NCI-H146 treated with DMSO at 0.1 percent for 48 hours (cell line): ENCODE data around the gene RRAS2.

Experiments used
- DNase-seq: peaks from one replicate; lab custom pipeline; 2025; ENCODE audit not compliant: unreplicated experiment; lab: John Stamatoyannopoulos, UW

The RRAS2 gene

DNA sequence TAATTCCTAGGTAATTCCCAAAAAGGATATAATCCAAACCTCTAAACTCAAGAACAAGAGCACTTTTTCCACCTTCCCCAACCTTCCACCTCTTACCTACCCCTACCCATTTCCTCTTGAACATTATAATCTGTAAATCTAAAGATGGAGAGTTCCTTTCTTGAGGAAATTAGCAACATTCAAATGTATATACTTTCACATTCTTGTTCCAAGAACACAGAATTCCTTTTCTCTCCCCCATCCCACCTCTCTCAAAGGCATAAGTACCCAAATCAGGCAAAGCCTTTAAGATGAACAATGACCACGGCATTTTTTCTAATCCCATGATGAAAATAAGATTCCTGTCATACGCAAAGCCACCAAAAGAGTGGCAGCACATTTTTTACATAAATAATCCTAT lies 18.3 kb downstream of the RRAS2 start:
- no peak for DNase-seq

DNA sequence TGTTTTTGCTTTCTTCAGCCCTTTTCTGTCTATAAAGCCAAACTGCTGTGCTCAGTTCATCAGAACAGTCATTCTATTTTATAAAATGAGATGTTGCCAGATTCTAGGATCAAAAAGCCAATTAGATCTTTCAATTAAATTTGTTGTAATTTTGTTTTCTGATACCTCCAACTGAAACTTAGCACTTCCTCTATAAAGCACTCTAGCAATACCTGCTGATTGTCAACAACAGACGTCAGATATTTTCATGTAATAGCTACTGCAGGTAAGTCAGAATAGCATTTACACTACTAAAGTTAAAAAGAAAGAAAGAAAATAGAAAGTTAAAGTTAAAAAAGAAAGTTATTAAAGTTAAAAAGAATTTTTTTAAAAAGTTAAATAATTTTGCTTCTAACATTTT lies 19.6 kb downstream of the RRAS2 start:
- DNase-seq: no peak

DNA sequence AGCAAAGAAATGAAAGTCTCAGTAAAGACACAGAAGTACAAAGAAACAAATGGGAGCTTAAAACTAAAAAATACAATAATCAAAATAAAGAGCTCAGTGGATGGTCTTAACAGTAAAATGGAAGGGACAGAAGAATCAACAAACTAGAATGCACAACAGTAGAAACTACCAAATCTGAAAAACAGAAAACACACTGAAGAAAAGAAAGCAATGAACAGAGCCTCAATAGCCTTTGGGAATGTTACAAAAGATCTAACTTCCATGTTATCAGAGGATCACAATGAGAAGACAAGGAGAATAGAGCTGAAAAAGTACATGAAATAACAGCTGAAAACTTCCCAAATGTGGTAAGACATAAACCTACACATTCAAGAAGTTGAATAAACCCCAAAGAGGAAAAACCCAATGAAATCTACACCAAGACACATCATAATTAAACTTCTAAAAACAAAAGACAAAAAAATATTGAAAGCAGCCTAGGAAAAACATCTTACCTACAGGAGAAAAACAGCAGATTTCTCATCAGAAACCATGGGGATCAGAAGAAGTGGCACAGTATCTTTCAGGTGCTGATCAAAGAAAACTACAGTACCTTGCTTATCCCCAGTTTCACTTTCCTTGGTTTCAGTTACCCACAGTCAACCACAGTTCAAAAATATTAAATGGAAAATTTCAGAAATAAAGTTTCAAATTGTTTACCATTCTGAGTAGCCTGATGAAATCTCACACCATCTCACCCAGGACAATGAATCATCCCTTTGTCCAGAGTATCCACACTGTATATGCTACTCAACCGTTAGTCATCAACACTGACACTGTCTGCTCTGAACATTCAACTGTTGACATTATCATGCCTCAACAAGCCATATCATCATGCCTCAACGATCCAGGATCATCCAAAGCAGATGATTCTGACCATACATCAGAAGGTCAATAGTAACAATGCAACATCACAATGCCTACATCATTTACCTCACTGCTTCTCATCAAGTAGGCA lies 22.2 kb downstream of the RRAS2 start:
- DNase-seq: no peak

DNA sequence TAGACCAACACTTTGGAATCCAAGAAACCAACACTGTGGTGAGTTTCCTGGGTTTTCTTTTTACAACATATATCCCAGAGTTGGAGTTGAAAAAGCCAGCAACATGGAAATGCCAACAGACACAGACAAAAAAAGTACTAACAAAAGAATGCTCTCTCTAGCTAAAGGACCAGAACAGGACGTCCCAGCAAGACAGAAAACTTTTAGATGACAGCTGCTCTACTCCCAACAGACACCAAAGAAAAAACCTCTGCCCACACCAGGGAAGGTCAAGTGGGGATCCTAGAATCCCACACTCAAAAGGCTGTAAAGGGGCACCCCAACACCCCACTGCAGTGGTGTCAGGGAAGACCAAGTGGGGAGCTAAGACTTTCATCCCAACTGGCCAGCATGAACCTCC lies 23.3 kb downstream of the RRAS2 start:
- no peak for DNase-seq

DNA sequence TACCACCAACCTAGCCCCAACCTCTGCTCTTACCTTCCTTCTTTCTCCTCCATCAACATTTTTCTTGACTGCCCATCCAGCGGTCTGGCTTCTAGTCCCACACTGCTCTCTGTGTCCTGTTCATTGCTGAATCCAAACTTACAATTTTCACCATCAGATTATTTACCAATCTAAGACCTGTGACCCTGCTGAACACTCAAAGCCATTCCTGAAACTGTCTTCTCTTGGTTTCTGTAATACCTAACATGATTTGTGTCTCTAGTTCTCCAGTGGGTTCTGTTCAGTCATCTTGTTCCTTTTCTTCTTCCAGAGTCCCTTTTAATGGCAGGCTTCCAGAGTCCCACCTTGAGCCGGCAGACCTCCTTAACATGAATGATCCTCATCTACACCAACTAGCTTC lies 24.1 kb downstream of the RRAS2 start:
- DNase-seq: no peak

DNA sequence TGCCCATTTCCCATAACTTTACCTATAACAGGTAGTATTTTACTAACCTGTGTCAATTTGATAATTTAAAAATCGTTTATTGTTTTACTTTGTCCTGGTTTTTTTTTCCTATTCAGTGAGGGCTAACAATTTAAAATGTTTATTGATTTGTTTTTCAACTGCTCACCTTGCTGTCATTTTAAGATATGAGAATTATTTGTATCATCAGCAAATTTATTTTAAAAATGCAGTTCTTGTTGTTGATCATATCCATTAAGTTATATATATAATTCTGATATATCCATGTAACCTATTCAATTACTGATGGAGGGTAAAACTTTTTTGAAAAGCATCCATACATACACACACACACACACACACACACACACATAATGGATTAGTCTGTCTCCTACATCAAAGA lies 24.8 kb downstream of the RRAS2 start:
- DNase-seq: no peak

DNA sequence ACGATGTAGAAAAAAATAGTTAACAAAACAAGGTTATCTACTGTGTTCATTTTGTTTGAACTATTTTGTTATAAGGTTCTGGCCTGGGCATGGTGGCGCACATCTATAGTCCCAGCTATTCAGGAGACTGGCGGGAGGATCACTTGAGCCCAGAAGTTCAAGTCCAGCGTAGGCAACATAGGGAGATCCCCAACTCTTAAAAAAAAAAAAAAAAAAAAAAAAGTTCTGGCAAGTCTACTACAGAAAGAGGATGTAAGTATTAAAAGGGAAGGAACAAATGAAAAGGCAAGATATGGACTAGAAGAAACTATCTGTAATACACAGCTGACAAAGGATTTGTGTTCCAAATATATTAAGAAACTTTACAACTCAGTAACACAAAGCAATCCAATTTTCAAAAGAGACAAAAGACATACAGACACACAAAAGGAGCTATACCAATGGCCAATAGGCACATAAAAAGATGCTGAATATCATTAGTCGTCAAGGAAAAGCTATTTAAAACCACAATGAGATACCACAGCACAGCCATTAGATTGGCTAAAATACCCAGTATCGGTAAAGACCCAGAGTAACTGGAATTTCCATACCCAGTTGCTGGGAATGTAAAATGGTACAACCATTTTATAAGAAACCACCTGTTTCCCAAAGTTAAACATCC lies 27.4 kb downstream of the RRAS2 start:
- no peak for DNase-seq

DNA sequence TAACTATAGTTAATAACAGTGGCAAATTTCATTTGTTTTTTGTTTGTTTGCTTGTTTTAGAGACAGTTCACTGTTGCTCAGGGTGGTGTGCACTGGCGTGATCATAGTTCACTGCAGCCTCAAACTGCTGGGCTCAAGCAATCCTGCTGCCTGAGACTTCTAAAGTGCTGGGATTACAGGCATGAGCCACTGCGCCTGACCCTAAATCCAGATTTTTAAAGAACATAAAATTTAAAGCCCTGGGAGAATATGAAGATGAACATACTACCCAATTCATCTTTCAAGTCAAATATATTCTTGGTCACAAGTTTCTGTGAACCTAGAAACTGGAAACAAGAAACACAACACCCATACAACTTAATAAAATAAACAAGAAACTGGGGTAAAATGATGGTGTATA lies 28.1 kb downstream of the RRAS2 start:
- no peak for DNase-seq

DNA sequence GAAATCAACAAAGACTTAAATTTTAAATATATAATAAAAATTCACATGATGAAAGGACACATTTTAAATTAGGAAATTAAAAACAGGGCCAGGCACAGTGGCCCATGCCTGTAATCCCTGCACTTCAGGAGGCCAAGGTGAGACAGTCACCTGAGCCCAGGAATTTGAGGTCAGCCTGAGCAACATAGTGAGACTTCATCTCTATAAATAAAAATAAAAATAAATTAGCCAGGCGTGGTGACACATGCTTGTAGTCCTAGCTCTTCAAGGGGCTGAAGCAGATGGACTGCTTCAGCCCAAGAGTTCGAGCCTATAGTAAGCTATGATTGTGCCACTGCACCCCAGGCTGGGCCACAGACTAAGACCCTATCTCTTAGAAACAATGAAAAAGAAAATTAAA lies 29.3 kb downstream of the RRAS2 start:
- DNase-seq: no peak

DNA sequence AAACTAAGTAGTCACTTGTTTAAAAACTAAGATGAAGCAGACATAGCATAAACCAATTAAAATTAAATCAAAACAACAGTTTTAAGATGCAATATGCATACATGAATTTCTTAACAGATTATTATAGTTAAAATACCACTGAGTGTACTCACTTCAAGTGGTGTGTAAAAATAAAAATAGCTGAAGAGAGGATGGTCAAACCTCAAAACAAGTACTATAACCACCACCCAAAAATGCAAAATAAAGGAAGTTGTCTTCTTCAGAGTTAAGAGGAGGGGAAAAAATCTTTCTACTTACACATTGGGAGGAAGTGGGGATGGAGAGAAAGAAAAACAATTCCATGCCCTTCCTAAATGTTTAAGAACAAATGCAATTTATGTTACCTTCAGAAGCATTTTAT lies 31.9 kb downstream of the RRAS2 start:
- no peak for DNase-seq

DNA sequence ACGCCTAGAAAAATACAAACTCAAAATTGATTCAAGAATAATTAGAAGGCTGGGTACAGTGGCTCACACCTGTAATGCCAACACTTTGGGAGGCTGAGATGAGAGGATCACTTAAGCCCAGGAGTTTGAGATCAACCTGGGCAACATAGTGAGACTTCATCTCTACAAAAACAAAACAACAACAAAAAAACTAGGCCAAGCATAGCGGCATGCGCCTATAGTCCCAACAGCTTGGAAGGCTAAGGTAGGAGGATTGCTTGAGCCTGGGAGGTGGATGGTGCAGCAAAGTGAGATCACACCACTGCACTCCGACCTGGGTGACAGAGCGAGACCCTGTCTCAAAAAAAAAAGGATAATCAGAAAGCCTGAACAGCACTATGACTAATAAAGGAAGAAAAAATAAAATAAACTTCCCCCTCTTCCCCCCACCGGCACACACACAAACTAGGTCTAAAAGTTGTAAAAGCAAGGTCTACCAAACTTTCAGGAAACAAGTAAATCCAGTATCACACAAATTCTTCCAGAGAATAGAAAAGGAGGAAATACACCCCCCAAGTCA lies 35.8 kb downstream of the RRAS2 start:
- no peak for DNase-seq

DNA sequence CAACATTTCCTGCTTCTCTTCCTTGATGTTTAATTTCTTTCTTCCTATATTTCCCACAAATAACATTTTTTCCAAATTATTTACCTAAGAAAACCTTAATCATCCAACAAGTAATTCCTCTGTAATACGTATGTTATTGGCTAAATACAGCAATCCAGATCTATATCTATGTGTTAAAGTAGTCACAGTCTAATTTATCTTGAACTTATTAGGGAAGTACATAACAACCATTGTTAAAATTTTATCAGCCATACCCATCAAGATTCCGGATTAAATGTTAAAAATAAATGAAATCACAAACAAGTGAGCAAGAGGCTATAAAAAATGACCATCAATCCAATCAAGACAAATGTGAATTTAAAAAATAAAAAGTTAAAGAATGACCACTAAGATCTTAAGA lies 36.5 kb downstream of the RRAS2 start:
- DNase-seq: no peak

DNA sequence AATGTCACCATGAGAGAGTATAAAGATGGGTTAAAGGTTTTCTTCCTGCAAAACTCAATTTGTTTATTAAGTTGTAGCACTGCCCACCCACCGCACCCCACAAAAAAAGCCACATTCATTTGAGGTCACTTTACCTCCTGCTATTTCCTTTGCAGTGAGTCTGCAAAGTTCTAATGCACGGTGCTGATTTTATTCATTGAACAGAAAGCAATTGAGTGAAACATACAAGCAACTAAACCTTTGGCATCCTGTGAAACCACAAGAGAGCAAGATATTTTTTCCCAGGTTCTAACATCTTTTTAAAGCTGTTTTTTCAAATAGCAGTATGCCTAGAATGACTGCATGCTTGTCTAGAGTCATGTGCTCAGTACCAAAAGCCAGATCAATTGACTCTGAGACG lies 39.0 kb downstream of the RRAS2 start:
- DNase-seq: no peak

DNA sequence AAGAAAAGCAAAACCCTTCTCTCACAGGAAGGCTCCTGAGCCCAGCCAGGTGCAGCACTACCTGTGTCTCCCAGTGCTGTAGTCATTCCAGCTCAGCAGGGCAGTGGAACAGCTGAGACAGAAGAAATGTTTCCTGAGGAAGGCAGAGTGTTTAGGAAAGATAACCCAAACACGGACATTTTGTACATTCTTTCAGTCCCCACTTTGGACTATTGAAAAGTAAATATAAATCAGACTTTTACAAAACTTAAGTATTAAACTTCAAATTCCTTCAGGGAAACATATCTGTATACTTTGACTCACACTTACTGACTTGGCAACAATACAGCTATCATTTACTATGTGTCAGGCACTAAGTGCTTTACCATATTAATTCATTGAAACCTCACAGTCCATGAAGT lies 40.4 kb downstream of the RRAS2 start:
- no peak for DNase-seq

DNA sequence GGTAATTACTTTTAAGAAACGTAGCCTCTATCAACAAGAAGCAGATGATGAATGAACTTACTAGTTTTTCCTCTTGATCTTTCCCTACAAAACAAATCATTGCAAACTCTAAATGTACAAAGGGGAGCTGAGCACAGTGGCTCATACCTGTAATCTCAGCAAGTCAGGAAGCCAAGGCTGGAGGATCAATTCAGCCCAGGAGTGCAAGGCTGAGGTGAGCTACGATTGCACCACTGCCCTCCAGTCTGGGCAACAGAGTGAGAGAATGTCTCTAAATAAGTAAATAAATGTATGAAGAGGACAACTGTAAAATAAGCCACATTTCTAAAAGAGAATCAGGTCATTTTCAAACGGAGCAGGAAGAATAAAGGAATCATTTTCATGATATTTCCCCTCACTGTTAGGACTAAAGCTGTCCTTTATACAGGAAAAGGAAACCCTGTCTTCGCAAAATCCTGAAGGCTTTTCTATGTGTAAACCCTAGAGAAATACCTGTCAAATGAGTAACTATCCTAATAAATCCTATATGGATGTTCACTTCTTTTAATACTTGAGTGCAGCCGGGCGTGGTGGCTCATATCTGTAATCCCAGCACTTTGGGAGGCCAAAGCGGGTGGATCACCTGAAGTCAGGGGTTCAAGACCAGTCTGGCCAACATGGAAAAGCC lies 41.2 kb downstream of the RRAS2 start:
- DNase-seq: no peak

DNA sequence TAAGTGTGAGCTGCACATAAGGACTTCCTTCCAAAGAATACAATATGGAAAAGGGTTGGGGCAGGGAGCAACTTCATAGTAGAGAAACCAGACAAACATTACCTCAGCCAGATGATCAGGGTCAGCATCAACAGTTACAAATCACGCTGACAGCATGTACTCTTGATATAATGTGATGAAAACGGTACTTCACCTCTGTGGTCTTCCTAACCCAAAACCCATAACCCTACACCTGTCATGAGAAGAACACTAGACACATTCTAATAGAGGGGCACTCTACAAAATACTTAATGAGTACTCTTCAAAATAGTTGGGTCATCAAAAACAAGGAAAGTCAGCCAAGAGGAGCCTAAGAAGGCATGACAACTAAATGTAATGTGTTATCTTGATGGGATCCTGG lies 43.9 kb downstream of the RRAS2 start:
- DNase-seq: no peak

DNA sequence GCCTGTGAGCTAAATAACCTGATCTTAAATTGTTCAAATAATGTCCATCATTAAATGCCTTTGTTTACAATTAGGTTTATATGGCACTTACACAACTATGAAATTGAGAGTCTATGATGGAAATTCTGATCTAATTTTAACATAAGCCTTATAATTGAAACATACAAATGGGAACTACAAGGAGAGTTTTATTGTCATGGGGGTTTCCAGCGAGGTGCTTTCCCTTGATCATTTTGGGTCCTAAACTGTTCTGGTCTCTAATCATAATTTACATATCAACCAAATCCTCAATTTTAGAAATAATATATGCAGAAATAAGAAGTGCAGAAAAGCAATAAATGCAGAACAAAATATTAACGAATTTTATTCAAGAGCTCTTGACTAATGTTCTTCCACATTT lies 44.9 kb downstream of the RRAS2 start:
- no peak for DNase-seq

DNA sequence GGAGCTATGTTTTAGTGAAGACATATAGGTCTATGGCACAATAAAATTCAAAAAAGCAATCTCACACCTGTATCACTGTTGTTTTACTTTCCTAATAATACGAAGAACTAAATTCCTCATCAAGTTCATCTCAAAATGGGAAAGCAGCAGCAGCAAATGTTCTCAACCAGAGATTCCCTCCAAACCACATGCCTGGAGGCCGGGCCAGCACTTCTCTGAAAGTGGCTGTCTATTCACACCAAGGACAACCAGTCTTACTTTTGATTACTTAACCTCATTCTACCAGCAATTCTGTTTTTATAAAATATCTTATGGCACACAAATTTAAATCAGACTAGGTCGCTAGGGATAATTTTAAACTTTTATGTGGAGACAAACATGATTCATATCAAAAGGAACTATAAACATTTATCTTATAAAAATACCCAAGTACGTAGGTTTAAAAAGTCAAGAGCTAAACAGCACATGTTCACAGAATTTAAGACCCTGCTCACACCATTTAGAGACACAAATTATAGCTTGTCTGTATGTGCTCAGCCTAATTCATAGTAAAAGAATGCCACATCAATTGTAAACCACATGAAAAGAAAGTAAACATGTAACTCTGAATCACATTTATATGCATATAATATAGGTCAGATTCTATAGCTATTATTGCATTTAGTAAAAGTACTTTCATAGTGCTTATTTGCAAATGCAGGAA lies 46.1 kb downstream of the RRAS2 start:
- DNase-seq: no peak

DNA sequence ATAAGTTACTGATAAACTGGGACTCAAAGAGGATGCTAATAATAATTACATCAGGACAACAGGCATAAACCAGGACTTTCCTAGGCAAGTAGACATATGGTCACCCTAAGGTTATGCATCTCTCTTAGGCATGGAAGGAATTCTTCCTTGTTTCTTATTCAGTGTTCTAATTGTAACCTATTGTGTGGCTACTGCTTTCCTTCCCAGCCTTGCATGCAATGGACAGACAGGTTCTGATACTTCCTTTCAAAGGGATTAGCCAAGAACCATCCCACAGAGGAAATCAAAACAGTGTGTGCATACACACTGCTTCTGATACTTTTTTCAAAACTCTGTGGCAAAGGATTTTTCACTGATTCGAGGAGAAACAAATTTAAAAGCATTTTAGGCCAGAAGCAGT lies 48.3 kb downstream of the RRAS2 start:
- no peak for DNase-seq

DNA sequence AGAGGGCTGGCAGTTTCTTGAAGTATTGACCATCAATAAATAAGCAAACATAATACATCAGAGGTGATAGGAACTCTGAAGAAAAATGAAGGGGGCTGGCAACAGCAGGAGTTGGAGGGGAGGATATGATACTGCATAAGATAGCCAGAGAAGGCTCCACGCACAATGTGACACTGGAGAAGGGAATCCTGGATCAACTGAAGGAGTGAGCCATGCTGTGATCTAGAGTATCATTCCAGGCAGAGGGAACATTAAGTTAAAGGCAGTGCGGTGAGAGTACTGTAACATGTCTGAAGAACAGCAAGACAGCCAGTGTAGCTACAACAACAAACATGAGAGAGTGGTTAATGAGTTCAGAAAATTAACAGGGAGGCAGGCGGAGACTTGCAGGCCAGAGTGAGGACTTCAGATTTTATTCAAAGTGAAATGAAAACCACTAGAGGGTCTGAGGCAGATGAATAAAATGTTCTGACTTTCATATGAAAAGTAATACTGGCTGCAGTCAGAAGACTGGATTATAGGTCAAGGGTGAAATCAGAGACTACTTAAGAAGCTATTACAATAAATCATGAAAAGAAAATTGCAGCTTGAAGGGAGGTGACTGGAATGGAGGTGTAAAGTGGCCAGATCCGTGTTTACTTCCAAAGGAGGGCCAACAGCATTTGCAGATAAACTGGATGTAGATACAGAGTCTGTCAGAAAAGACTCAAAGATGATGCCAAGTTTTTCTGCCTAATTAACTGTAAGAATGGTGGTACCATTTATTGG lies 49.4 kb downstream of the RRAS2 start:
- DNase-seq: no peak
